HEK293T (cell line): ENCODE results near the gene CFAP210.
"Not testable (repeated sequence)": the region's sequence is repeated elsewhere in the genome, so short reads cannot be mapped to it uniquely, and the experiment has no call there.

Source experiments
- CTCF ChIA-PET: fragments of 350-600 bp; formaldehyde crosslinking; extraction: SDS; loops from one replicate; lab custom pipeline; 2021; ENCODE audit warnings: antibody characterized with exemption, inconsistent platforms; lab: Yijun Ruan, JAX
- POLR2A ChIA-PET: fragments of 350-600 bp; formaldehyde crosslinking; extraction: SDS; loops from one replicate; lab custom pipeline; 2020; ENCODE audit warnings: antibody characterized with exemption, inconsistent platforms; lab: Yijun Ruan, JAX
- DNase-seq: peaks from one replicate; pipeline ENCODE4 v3.0.0; 2012; ENCODE audit warnings: mixed read lengths; ENCODE audit errors: extremely low spot score
- ARNT ChIP-seq: fragments of 450-650 bp; IDR thresholded peaks from 2 replicates; pipeline ENCODE4 v1.6.1; 2017; ENCODE audit warnings: mild to moderate bottlenecking
- BHLHE40 ChIP-seq: fragments of 450-650 bp; IDR thresholded peaks from 2 replicates; pipeline ENCODE4 v1.6.1; 2016; ENCODE audit warnings: mild to moderate bottlenecking, moderate library complexity, borderline replicate concordance
- CTBP1 ChIP-seq: fragments of 450-650 bp; IDR thresholded peaks from 2 replicates; pipeline ENCODE4 v1.6.1; 2016; ENCODE audit warnings: borderline replicate concordance
- ELF4 ChIP-seq: fragments of 450-650 bp; IDR thresholded peaks from 2 replicates; pipeline ENCODE4 v1.6.1; 2017; ENCODE audit warnings: antibody characterized with exemption
- FOXA1 ChIP-seq: fragments of 450-650 bp; IDR thresholded peaks from 2 replicates; pipeline ENCODE4 v1.6.1; 2016; ENCODE audit warnings: mild to moderate bottlenecking
- FOXK2 ChIP-seq: fragments of 450-650 bp; IDR thresholded peaks from 2 replicates; pipeline ENCODE4 v1.6.1; 2016; ENCODE audit warnings: mild to moderate bottlenecking
- FOXM1 ChIP-seq: fragments of 450-650 bp; IDR thresholded peaks from 2 replicates; pipeline ENCODE4 v1.6.1; 2017; ENCODE audit warnings: mild to moderate bottlenecking, borderline replicate concordance
- L3MBTL2 ChIP-seq: fragments of 450-650 bp; conservative IDR thresholded peaks from 2 replicates; pipeline ENCODE4 v1.6.1; 2016; ENCODE audit warnings: mild to moderate bottlenecking
- LEF1 ChIP-seq: fragments of 450-650 bp; IDR thresholded peaks from 2 replicates; pipeline ENCODE4 v1.6.1; 2017; ENCODE audit warnings: mild to moderate bottlenecking, borderline replicate concordance
- NFRKB ChIP-seq: fragments of 450-650 bp; IDR thresholded peaks from 2 replicates; pipeline ENCODE4 v1.6.1; 2016; ENCODE audit warnings: mild to moderate bottlenecking, moderate library complexity
- SP1 ChIP-seq: fragments of 450-650 bp; IDR thresholded peaks from 2 replicates; pipeline ENCODE4 v1.6.1; 2017
- SUZ12 ChIP-seq: fragments of 450-650 bp; IDR thresholded peaks from 2 replicates; pipeline ENCODE4 v1.6.1; 2016; ENCODE audit warnings: mild to moderate bottlenecking
- TARDBP ChIP-seq: fragments of 450-650 bp; IDR thresholded peaks from 2 replicates; pipeline ENCODE4 v1.6.1; 2016
- ZNF384 ChIP-seq: fragments of 450-650 bp; IDR thresholded peaks from 2 replicates; pipeline ENCODE4 v1.6.1; 2016
- TF ChIP-seq, protein P1 (sequence below): fragments of 450-650 bp; IDR thresholded peaks from 2 replicates; pipeline ENCODE4 v1.6.1; 2016

Gene CFAP210

DNA sequence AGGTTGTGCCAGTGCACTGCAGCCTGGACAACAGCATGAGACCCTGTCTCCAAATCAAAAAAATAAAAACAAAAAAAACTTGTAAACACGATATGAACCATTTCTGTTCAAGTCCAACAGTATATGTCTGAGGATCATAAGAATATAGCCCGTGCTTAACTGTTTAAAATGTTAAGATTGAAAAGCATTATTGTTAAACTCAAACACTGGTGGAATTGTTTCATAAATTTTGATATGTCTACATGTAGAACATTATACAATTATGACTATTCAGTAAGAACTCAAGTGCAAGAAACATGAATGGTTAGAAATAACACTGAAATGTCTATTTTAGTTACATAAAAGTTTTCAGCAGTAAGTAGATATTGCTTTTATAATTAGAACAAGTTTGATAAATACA, 80.3 kb downstream of the CFAP210 start:
- CTCF ChIA-PET: interaction anchor here (0.6 kb wide), 1 partner anchor 22 kb away, joined by 3 read pairs; no protein-coding TSS in a partner anchor
- DNase-seq: no peak
- TF ChIP-seq NFRKB: no peak
- TF ChIP-seq, protein P1, sequence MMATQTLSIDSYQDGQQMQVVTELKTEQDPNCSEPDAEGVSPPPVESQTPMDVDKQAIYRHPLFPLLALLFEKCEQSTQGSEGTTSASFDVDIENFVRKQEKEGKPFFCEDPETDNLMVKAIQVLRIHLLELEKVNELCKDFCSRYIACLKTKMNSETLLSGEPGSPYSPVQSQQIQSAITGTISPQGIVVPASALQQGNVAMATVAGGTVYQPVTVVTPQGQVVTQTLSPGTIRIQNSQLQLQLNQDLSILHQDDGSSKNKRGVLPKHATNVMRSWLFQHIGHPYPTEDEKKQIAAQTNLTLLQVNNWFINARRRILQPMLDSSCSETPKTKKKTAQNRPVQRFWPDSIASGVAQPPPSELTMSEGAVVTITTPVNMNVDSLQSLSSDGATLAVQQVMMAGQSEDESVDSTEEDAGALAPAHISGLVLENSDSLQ: no peak
- no peak for TF ChIP-seq ARNT
- TF ChIP-seq TARDBP: no peak
- TF ChIP-seq BHLHE40: no peak
- no peak for TF ChIP-seq FOXK2
- no peak for TF ChIP-seq CTBP1
- TF ChIP-seq FOXA1: no peak
- no peak for TF ChIP-seq SUZ12
- no peak for TF ChIP-seq L3MBTL2
- TF ChIP-seq FOXM1: no peak
- no peak for TF ChIP-seq SP1
- POLR2A ChIA-PET: no interaction called here

DNA sequence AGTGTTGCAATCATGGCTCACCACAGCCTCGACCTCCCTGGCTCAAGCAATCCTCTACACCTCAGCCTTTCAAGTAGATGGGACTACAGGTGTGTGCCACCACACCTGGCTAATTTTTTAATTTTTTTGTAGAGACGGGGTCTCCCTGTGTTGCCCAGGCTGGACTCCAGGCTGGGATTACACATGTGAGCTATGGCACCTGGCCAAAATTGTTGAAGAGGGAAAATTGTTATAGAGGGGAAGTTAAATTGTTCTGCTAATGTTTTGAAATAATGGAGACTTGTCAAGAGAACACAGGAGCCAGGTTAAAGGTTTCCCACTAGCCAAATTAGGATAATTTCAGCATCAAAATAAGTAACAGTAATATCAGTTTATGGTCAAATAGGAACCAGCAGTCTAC, 84.9 kb downstream of the CFAP210 start:
- DNase-seq: no peak
- no peak for TF ChIP-seq ELF4
- no peak for TF ChIP-seq NFRKB
- no peak for TF ChIP-seq SP1
- no peak for TF ChIP-seq SUZ12
- no peak for TF ChIP-seq FOXM1
- no peak for TF ChIP-seq BHLHE40
- TF ChIP-seq ARNT: no peak
- ChIA-PET CTCF (interaction anchor here (0.6 kb wide), 1 partner anchor 23 kb away, joined by 4 read pairs; no protein-coding TSS in a partner anchor), POLR2A (no interaction called here)

DNA sequence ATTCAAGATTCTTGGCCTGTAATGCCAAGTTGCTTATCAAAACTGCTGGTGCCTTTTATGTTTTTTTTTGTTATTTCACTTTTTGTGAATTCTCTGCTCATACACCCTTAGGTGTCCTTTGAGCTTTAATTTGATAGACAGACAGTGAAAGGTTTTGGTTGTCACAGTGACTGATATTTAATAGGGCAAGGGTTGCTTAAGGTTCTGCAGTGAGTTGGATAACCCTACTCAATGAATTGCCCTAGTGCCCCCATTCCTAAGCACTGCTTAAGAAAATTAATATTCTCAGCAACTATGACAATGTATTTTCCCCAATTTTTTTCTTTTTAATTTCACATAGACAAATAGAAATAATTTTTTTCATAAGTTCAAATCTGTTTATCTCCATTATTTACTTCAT, 94.6 kb downstream of the CFAP210 start:
- POLR2A ChIA-PET: no interaction called here
- no peak for TF ChIP-seq BHLHE40
- TF ChIP-seq L3MBTL2: no peak
- no peak for TF ChIP-seq FOXK2
- TF ChIP-seq CTBP1: no peak
- no peak for TF ChIP-seq ARNT
- no peak for TF ChIP-seq SP1
- TF ChIP-seq FOXA1: no peak
- TF ChIP-seq SUZ12: no peak
- CTCF ChIA-PET: no interaction called here
- DNase-seq: no peak

DNA sequence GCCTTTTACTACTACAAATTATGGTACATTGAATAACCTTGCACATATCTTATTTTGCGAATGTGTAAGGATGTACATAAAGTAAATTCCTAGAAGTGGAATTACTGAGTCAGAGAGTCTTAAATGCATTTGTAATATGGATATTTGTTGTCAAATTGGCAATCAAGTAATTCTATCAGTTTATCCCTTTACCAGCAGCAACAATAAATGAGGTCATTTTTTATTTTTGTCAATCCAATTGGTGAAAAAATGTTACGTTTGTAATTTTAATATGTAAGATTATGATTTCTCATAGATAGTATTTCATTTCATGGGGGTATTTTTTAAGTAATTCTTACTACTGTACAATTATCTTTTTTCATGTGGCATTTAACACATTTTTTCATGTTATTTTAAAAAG, 95.2 kb downstream of the CFAP210 start:
- POLR2A ChIA-PET: no interaction called here
- CTCF ChIA-PET: no interaction called here
- DNase-seq: no peak
- TF ChIP-seq, protein P1: no peak
- TF ChIP-seq CTBP1 (no peak), FOXM1 (no peak), SP1 (no peak), NFRKB (no peak), FOXA1 (no peak), LEF1 (no peak), BHLHE40 (no peak), L3MBTL2 (no peak), ZNF384 (no peak), FOXK2 (no peak), SUZ12 (no peak), ELF4 (no peak), TARDBP (no peak), ARNT (no peak)

DNA sequence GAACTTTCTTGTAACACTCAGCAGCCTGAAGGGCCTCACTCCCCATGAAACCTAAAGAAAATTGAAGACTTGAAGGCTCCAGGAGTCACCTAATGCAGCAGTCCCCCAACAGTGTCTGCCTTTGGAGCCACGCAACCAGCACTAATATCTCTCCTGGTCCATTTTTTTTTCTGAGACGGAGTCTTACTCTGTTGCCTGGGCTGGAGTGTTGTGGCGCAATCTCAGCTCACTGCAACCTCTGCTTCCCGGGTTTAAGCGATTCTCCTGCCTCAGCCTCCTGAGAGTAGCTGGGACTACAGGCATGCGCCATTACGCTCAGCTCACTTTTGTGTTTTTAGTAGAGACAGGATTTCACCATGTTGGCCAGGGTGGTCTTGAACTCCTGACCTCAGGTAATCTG, 97.7 kb downstream of the CFAP210 start:
- DNase-seq, CTCF ChIA-PET: not testable (repeated sequence)
- POLR2A ChIA-PET: interaction anchor here (3.5 kb wide), 1 partner anchor 12 kb away, joined by 8 read pairs; the partner anchor contains the start of gene PPIG
